Tibial nerve (tissue), 4 donors: ENCODE data around the gene SPATA25. TPM values are rescaled to one million over a fixed set of nuclear protein-coding genes. Genes with fewer than 3 reads are reported as not detected.
A peak's percentile ranks its signal among the peaks of the same experiment; 100 is the strongest.

ENCODE experiments used
- DNase-seq, 2 donors: peaks; one replicate each; pipeline ENCODE4 v3.0.0-alpha.2; 2019; ENCODE audit warnings: low spot score in 2 of 2
- H3K27ac ChIP-seq, 4 donors: fragments of 200-600 bp; sonication (generic) in 3 of 4; one replicate each; pipeline ENCODE4 v1.5.1; 2017 to 2019; ENCODE audit warnings: mild to moderate bottlenecking in 1 of 4
- H3K27me3 ChIP-seq, 2 donors: fragments of 200-600 bp; sonication (generic) in 1 of 2; one replicate each; pipeline versions ENCODE4 v1.5.1 to v1.6.0; 2017 to 2019
- H3K36me3 ChIP-seq, 3 donors: fragments of 200-600 bp; sonication (generic); one replicate each; pipeline ENCODE4 v1.5.1; 2018 to 2019
- H3K4me1 ChIP-seq, 4 donors: fragments of 200-600 bp; sonication (generic) in 3 of 4; one replicate each; pipeline ENCODE4 v1.5.1; 2017 to 2019
- H3K4me3 ChIP-seq, 4 donors: fragments of 200-600 bp; sonication (generic) in 3 of 4; one replicate each; pipeline ENCODE4 v1.5.1; 2017 to 2019; ENCODE audit warnings: mild to moderate bottlenecking in 1 of 4, moderate library complexity in 1 of 4
- H3K9me3 ChIP-seq, 4 donors: fragments of 200-600 bp; sonication (generic) in 3 of 4; one replicate each; pipeline ENCODE4 v1.5.1; 2017 to 2019
- EP300 ChIP-seq, 2 donors: sonication (generic); formaldehyde crosslinking; IDR thresholded peaks; one replicate each; pipeline ENCODE4 v1.6.1; 2017; ENCODE audit warnings: antibody characterized with exemption in 2 of 2, mild to moderate bottlenecking in 1 of 2
- POLR2A ChIP-seq, 2 donors: fragments of 450-650 bp; IDR thresholded peaks; one replicate each; pipeline ENCODE4 v1.6.1; 2017; ENCODE audit warnings: antibody characterized with exemption in 2 of 2, mild to moderate bottlenecking in 2 of 2, moderate library complexity in 2 of 2
- WGBS, 2 donors: methylation state at CpG; one replicate each; pipeline ENCODE4 v1.1.5; 2018; 5-methylcytosine and 5-hydroxymethylcytosine counted together
- total RNA-seq, 4 donors: library from RNA; depleted of rRNA; stranded (reverse); fragments of >200 nt; gene quantifications; one replicate each; pipeline ENCODE4 v1.1.0, GENCODE V29; 2016
- TF ChIP-seq, protein P1 (sequence below), 5 experiments: fragments of 200-600 bp in 3 of 5; fragments of 450-650 bp in 2 of 5; sonication (generic) in 3 of 5; IDR thresholded peaks; one replicate each; pipeline ENCODE4 v1.5.1; 2016 to 2019; ENCODE audit warnings: antibody characterized with exemption in 5 of 5, mild to moderate bottlenecking in 3 of 5, moderate library complexity in 2 of 5

SPATA25 gene
- total RNA-seq, 4 donors from 2014 or later, result 2.6 to 18.3 (median 7.9) TPM

DNA sequence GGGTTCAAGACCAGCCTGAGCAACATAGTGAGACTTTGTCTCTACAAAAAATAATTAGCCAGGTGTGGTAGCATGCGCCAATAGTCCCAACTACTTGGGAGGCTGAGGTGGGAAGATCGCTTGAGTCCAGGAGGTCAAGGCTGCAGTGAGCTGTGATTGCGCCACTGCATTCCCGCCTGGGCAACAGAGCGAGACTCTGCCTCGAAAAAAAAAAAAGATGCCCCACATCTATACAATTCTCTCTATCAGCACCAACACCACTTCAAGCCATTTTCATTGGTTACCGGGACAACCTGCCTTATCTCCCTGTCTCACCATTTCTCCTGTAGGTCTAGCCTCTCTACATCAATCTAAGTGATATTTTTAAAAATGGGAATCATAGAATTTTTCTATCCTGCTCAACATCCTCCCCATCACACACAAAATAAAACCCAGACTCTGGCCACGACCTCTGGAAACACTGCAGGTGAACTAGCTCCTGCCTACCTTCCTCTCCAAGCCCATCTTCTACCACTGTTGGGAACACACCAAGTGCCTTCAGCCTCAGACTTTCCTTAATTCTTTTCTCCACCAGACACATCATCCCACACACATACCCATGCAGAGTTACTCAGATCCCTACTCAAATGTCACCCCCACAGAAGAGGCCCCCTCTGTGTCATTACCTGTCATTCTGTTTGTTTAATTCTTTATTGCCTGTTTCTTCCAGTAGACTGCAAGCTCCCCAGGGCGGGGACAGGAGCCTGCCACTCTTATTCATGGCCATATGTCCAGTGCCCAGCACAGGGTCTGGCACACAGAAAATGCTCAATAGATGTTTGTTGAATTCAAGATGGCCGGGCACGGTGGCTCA lies 34.1 kb upstream of the SPATA25 start:
- no peak for DNase-seq
- no peaks in the 10 kb centered on the region for H3K27me3 ChIP-seq
- no peaks in the 10 kb centered on the region for H3K9me3 ChIP-seq
- H3K4me3 ChIP-seq, result no peak overlapping the region
- peaks cover 0 to 63% (median 29%) of the 10 kb centered on the region in 4 donors for H3K4me1 ChIP-seq
- TF ChIP-seq POLR2A (IDR thresholded peaks at IDR 0.05), result no peak
- TF ChIP-seq EP300 (IDR thresholded peaks at IDR 0.05), result no peak
- TF ChIP-seq, protein P1, sequence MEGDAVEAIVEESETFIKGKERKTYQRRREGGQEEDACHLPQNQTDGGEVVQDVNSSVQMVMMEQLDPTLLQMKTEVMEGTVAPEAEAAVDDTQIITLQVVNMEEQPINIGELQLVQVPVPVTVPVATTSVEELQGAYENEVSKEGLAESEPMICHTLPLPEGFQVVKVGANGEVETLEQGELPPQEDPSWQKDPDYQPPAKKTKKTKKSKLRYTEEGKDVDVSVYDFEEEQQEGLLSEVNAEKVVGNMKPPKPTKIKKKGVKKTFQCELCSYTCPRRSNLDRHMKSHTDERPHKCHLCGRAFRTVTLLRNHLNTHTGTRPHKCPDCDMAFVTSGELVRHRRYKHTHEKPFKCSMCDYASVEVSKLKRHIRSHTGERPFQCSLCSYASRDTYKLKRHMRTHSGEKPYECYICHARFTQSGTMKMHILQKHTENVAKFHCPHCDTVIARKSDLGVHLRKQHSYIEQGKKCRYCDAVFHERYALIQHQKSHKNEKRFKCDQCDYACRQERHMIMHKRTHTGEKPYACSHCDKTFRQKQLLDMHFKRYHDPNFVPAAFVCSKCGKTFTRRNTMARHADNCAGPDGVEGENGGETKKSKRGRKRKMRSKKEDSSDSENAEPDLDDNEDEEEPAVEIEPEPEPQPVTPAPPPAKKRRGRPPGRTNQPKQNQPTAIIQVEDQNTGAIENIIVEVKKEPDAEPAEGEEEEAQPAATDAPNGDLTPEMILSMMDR (IDR thresholded peaks at IDR 0.05), result no peak
- no peak overlapping the region for H3K27ac ChIP-seq
- H3K36me3 ChIP-seq, result no peaks in the 10 kb centered on the region
- 84% methylated on average over 11 of the region's 11 CpGs for WGBS, 2 donors

DNA sequence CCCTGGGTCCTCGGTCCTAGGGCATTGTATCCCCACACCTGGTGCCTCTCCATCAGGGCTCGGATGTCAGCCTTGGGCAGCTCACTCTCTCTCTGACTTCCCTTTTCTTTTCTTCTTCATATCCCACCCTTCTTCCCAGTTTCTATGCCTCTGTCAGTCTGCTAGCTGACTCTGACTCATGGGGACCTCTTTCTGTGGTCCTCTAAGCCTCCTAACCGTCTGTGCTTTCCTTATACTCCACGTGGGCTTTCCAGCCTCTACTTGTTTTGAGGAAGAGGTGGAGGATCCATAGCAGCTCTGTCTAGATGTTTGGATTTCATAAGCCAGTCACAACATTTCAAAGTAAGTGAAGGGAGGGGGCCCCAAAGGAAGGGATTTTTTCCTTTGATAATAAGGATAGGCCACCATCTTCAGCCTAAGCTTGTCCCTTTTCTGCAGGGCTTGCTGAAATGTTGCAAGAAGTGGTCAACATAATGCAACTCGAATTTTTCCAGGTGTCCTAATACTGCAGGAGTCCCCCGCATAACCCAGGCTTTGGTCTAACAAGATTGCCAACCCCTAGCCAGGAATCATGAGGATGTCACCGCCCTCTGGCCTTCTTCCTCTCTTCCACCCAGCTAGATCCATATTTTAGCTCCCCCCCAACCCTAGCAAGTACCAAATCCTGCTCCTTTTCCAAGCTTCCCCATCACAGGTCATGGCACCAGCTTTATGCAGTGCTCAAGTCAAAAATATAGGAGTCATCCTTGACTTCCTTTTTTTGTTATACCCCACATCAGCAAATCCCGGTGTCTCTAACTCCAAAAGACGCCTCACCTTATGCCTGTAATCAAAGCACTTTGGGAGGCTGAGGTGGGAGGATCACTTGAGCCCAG lies 33.3 kb upstream of the SPATA25 start:
- peaks cover 0 to 62% (median 29%) of the 10 kb centered on the region in 4 donors for H3K4me1 ChIP-seq
- H3K9me3 ChIP-seq, result no peaks in the 10 kb centered on the region
- H3K27me3 ChIP-seq, result no peaks in the 10 kb centered on the region
- no peaks in the 10 kb centered on the region for H3K36me3 ChIP-seq
- H3K4me3 ChIP-seq, result no peak overlapping the region
- no peak for TF ChIP-seq POLR2A (IDR thresholded peaks at IDR 0.05)
- no peak for TF ChIP-seq EP300 (IDR thresholded peaks at IDR 0.05)
- TF ChIP-seq, protein P1 (IDR thresholded peaks at IDR 0.05), result no peak
- 67% methylated on average over 9 of the region's 9 CpGs for WGBS, 2 donors
- DNase-seq, result no peak
- peak overlapping the region; percentile 32 to 90 (median 66) for H3K27ac ChIP-seq

DNA sequence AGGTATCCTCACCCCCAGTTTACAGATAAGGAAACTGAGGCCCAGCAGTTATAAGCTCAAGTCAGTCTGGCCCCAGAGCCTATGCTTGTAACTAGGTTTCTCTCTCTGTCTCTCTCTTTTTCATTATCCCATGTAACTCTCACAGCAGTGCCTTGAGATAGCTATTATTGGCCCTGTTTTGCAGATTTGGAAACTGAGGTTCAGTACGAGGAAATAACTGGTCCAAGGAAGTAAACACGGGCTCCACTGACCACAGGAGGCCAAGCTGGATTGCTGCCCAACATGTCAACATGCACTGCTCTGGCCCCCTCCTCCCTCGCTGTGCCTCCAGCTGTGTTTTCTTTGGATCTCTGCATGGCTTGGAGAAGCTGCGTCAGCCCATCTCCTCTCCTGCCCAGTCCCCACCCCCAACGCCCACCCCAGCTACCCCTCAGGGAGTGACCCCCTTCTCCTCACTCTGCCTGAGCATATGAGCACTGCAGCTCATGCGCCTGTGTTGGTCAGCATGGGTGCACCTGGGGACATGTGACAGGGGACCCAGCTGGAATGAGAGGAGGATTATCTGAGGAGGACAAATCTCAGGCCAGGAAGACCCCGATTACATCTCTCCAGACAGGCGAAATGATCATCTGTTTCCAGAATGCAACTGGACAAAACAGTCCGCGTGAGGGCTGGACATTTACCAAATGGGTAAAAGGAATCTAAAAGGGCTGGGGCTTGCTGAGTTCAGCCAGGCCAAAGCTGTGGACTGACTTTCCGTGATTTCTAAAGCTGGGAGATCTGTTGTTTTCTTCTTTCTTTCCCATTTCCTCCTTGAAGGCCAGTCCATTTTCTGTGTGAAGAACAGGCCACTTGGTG lies 32.3 kb upstream of the SPATA25 start:
- peaks cover 0 to 52% (median 28%) of the 10 kb centered on the region in 4 donors for H3K4me1 ChIP-seq
- peak; percentile 77 to 82 for DNase-seq
- no peaks in the 10 kb centered on the region for H3K27me3 ChIP-seq
- 25 to 31% methylated on average over 9 to 11 of the region's 11 CpGs for WGBS, 2 donors
- peak overlapping the region; percentile 32 to 90 (median 76) for H3K27ac ChIP-seq
- H3K36me3 ChIP-seq, result no peaks in the 10 kb centered on the region
- no peaks in the 10 kb centered on the region for H3K9me3 ChIP-seq
- TF ChIP-seq, protein P1 (IDR thresholded peaks at IDR 0.05), result no peak
- TF ChIP-seq EP300 (IDR thresholded peaks at IDR 0.05) (peak in 1 of 2 donors; percentile 52), POLR2A (IDR thresholded peaks at IDR 0.05) (no peak)
- no peak overlapping the region for H3K4me3 ChIP-seq

DNA sequence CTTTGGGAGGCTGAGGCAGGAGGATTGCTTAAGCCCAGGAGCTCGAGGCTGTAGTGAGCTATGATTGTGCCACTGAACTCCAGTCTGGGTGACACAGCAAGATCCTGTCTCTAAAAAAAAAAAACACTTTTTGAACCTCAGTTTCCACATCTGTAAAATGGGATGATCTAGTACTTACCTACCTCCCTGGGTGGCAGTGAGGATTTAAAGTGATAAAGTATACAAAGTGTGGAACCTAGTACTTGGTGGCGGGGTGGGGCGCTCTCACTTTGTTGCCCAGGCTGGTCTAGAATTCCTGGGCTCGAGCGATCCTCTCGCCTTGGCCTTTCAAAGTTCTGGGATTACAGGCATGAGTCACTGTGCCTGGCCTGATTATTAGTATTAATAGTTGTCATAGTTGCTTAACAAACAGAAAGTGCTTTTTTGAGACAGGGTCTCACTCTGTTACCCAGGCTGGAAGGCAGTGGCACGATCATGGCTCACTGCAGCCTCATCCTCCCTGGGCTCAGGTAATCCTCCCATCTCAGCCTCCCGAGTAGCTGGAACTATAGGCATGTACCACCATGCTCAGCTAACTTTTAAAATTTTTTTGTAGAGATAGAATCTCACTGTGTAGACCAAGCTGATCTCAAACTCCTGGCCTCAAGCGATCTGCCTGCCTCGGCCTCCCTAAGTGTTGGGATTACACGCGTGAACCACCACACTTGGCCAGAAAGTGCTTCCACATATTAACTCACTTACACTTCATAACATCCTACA lies 31.5 kb upstream of the SPATA25 start:
- no peaks in the 10 kb centered on the region for H3K36me3 ChIP-seq
- H3K27me3 ChIP-seq, result no peaks in the 10 kb centered on the region
- DNase-seq, result no peak
- no peak overlapping the region for H3K4me3 ChIP-seq
- peak overlapping the region; percentile 32 to 90 (median 76) for H3K27ac ChIP-seq
- H3K9me3 ChIP-seq, result no peaks in the 10 kb centered on the region
- 85 to 87% methylated on average over 12 of the region's 12 CpGs for WGBS, 2 donors
- no peak for TF ChIP-seq EP300 (IDR thresholded peaks at IDR 0.05)
- TF ChIP-seq, protein P1 (IDR thresholded peaks at IDR 0.05), result no peak
- no peak for TF ChIP-seq POLR2A (IDR thresholded peaks at IDR 0.05)
- H3K4me1 ChIP-seq, result peaks cover 0 to 44% (median 22%) of the 10 kb centered on the region in 4 donors
